HepG2 (cell line): Measurements from ENCODE around the gene DENND4B. TPM values are rescaled to one million over a fixed set of nuclear protein-coding genes. Genes with fewer than 3 reads are reported as not detected.

Experiments used
- ATF1 ChIP-seq: IDR thresholded peaks from 2 replicates; pipeline ENCODE4 v1.6.1; 2016; ENCODE audit warnings: mild to moderate bottlenecking, control low read depth
- BORCS8-MEF2B ChIP-seq: sonication (generic); formaldehyde crosslinking; IDR thresholded peaks from 2 replicates; pipeline ENCODE4 v1.8.0; 2022; ENCODE audit warnings: mild to moderate bottlenecking, missing genetic modification reagents
- CCDC6 ChIP-seq: sonication (generic); formaldehyde crosslinking; IDR thresholded peaks from 2 replicates; pipeline ENCODE4 v1.8.1; 2022; ENCODE audit warnings: mild to moderate bottlenecking, missing genetic modification reagents, moderate library complexity
- DBP ChIP-seq: sonication (generic); formaldehyde crosslinking; IDR thresholded peaks from 2 replicates; pipeline ENCODE4 v1.4.0; 2020; ENCODE audit warnings: missing genetic modification reagents; ENCODE audit errors: not compliant biosample characterization
- ESRRA ChIP-seq: sonication (generic); formaldehyde crosslinking; IDR thresholded peaks from 2 replicates; pipeline ENCODE4 v1.5.1; 2020; ENCODE audit warnings: mild to moderate bottlenecking, low read depth, missing genetic modification reagents
- HHEX ChIP-seq: IDR thresholded peaks from 2 replicates; pipeline ENCODE4 v1.6.1; 2016; ENCODE audit warnings: control low read depth
- HOMEZ ChIP-seq: IDR thresholded peaks from 2 replicates; pipeline ENCODE4 v1.6.1; 2016; ENCODE audit warnings: low read depth
- ISL2 ChIP-seq: sonication (generic); formaldehyde crosslinking; IDR thresholded peaks from 2 replicates; pipeline ENCODE4 v1.5.0; 2020; ENCODE audit warnings: missing genetic modification reagents
- KDM6A ChIP-seq: IDR thresholded peaks from 2 replicates; pipeline ENCODE4 v1.6.1; 2016; ENCODE audit warnings: low read depth
- MBD4 ChIP-seq: IDR thresholded peaks from 2 replicates; pipeline ENCODE4 v1.6.1; 2012; ENCODE audit warnings: low read length, inconsistent platforms, borderline replicate concordance
- PHB2 ChIP-seq: fragments of 450-650 bp; IDR thresholded peaks from 2 replicates; pipeline ENCODE4 v1.6.1; 2018; ENCODE audit not compliant: partially characterized antibody
- POLR2AphosphoS2 ChIP-seq: IDR thresholded peaks from 2 replicates; pipeline ENCODE4 v1.6.1; 2011; ENCODE audit warnings: low read depth, low read length, improper control_type of control experiment
- RNF2 ChIP-seq: fragments of 450-650 bp; conservative IDR thresholded peaks from 2 replicates; pipeline ENCODE4 v1.6.1; 2016; ENCODE audit warnings: low read depth
- SP4 ChIP-seq: sonication (generic); formaldehyde crosslinking; IDR thresholded peaks from 2 replicates; pipeline ENCODE4 v1.8.1; 2023; ENCODE audit warnings: mild to moderate bottlenecking, missing genetic modification reagents
- STAT5B ChIP-seq: sonication (generic); formaldehyde crosslinking; IDR thresholded peaks from 2 replicates; pipeline ENCODE4 v1.4.0; 2020; ENCODE audit warnings: missing genetic modification reagents
- TBP ChIP-seq: sonication (generic); formaldehyde crosslinking; IDR thresholded peaks from 2 replicates; pipeline ENCODE4 v1.5.0; 2020; ENCODE audit warnings: missing genetic modification reagents
- TMF1 ChIP-seq: sonication (generic); formaldehyde crosslinking; IDR thresholded peaks from 2 replicates; pipeline ENCODE4 v1.8.1; 2022; ENCODE audit warnings: low read depth, missing genetic modification reagents
- TP53 ChIP-seq: sonication (generic); formaldehyde crosslinking; conservative IDR thresholded peaks from 2 replicates; pipeline ENCODE4 v1.4.0; 2020; ENCODE audit warnings: missing genetic modification reagents
- ZBTB7B ChIP-seq: sonication (generic); formaldehyde crosslinking; IDR thresholded peaks from 2 replicates; pipeline ENCODE4 v1.4.0; 2020; ENCODE audit warnings: missing genetic modification reagents
- ZNF256 ChIP-seq: sonication (generic); formaldehyde crosslinking; conservative IDR thresholded peaks from 2 replicates; pipeline ENCODE4 v1.4.0; 2020; ENCODE audit warnings: missing genetic modification reagents
- ZNF383 ChIP-seq: sonication (generic); formaldehyde crosslinking; IDR thresholded peaks from 2 replicates; pipeline ENCODE4 v1.4.0; 2020; ENCODE audit warnings: missing genetic modification reagents, mild to moderate bottlenecking, borderline replicate concordance
- ZNF792 ChIP-seq: IDR thresholded peaks from 2 replicates; pipeline ENCODE4 v1.6.1; 2016
- polyA plus RNA-seq, 8 experiments: library from polyadenylated mRNA; depleted of rRNA in 3 of 8; stranded (reverse) in 7 of 8; unstranded in 1 of 8; fragments of >200 nt; fragmentation: Illumina TruSeq in 4 of 8; extraction: Trizol in 4 of 8; gene quantifications; 2 replicates each; pipeline versions ENCODE4 v1.2.1 to v1.2.3, GENCODE V29; 2011 to 2016; ENCODE audit warnings: low read depth in 4 of 8, missing spikeins in 1 of 8, mixed read lengths in 1 of 8; ENCODE audit not compliant: insufficient read depth in 1 of 8
- total RNA-seq, 5 experiments: library from RNA; depleted of rRNA; stranded (reverse); fragments of >200 nt; fragmentation: Illumina TruSeq; extraction: Trizol; gene quantifications; 2 replicates each; pipeline ENCODE4 v1.2.3, GENCODE V29; 2016; ENCODE audit warnings: low read depth in 1 of 5
- TF ChIP-seq, protein P1 (sequence below): sonication (generic); formaldehyde crosslinking; IDR thresholded peaks from 2 replicates; pipeline ENCODE4 v1.4.0; 2020; ENCODE audit warnings: missing genetic modification reagents, borderline replicate concordance
- TF ChIP-seq, protein P2 (sequence below): sonication (generic); formaldehyde crosslinking; IDR thresholded peaks from 2 replicates; pipeline ENCODE4 v1.4.0; 2020; ENCODE audit warnings: mild to moderate bottlenecking, missing genetic modification reagents
- TF ChIP-seq, protein P3 (sequence below): sonication (generic); formaldehyde crosslinking; IDR thresholded peaks from 2 replicates; pipeline ENCODE4 v1.8.0; 2022; ENCODE audit warnings: mild to moderate bottlenecking, missing genetic modification reagents, moderate library complexity

DENND4B gene
- total and polyA plus RNA-seq, 2 of the 13 experiments (the other 11 are each of a cell fraction or from before 2014, with no cell fraction given) = 15.1 to 20.3 TPM

- TF ChIP-seq, protein P1, sequence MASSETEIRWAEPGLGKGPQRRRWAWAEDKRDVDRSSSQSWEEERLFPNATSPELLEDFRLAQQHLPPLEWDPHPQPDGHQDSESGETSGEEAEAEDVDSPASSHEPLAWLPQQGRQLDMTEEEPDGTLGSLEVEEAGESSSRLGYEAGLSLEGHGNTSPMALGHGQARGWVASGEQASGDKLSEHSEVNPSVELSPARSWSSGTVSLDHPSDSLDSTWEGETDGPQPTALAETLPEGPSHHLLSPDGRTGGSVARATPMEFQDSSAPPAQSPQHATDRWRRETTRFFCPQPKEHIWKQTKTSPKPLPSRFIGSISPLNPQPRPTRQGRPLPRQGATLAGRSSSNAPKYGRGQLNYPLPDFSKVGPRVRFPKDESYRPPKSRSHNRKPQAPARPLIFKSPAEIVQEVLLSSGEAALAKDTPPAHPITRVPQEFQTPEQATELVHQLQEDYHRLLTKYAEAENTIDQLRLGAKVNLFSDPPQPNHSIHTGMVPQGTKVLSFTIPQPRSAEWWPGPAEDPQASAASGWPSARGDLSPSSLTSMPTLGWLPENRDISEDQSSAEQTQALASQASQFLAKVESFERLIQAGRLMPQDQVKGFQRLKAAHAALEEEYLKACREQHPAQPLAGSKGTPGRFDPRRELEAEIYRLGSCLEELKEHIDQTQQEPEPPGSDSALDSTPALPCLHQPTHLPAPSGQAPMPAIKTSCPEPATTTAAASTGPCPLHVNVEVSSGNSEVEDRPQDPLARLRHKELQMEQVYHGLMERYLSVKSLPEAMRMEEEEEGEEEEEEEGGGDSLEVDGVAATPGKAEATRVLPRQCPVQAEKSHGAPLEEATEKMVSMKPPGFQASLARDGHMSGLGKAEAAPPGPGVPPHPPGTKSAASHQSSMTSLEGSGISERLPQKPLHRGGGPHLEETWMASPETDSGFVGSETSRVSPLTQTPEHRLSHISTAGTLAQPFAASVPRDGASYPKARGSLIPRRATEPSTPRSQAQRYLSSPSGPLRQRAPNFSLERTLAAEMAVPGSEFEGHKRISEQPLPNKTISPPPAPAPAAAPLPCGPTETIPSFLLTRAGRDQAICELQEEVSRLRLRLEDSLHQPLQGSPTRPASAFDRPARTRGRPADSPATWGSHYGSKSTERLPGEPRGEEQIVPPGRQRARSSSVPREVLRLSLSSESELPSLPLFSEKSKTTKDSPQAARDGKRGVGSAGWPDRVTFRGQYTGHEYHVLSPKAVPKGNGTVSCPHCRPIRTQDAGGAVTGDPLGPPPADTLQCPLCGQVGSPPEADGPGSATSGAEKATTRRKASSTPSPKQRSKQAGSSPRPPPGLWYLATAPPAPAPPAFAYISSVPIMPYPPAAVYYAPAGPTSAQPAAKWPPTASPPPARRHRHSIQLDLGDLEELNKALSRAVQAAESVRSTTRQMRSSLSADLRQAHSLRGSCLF = no peak
- TF ChIP-seq MBD4 (no peak), ZNF383 (CRISPR knock-in tag) (no peak), DBP (CRISPR knock-in tag) (no peak), ATF1 (no peak), ESRRA (peak; percentile 76), STAT5B (CRISPR knock-in tag) (no peak), CCDC6 (CRISPR knock-in tag) (no peak), TMF1 (CRISPR knock-in tag) (no peak), ISL2 (CRISPR knock-in tag) (peak; percentile 66; the same call in 1 of the 2 replicates), BORCS8-MEF2B (CRISPR knock-in tag) (peak; percentile 41; the same call in 1 of the 2 replicates), HHEX (CRISPR knock-in tag) (no peak), ZNF256 (CRISPR knock-in tag) (no peak), RNF2 (no peak), HOMEZ (CRISPR knock-in tag) (no peak), ZBTB7B (CRISPR knock-in tag) (peak; percentile 62; the same call in 1 of the 2 replicates), TP53 (CRISPR knock-in tag) (no peak), KDM6A (CRISPR knock-in tag) (no peak), PHB2 (no peak), TBP (CRISPR knock-in tag) (no peak), ZNF792 (no peak), SP4 (CRISPR knock-in tag) (no peak), POLR2AphosphoS2 (no peak)
- TF ChIP-seq, protein P2, sequence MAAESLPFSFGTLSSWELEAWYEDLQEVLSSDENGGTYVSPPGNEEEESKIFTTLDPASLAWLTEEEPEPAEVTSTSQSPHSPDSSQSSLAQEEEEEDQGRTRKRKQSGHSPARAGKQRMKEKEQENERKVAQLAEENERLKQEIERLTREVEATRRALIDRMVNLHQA (CRISPR knock-in tag) = no peak
- TF ChIP-seq, protein P3, sequence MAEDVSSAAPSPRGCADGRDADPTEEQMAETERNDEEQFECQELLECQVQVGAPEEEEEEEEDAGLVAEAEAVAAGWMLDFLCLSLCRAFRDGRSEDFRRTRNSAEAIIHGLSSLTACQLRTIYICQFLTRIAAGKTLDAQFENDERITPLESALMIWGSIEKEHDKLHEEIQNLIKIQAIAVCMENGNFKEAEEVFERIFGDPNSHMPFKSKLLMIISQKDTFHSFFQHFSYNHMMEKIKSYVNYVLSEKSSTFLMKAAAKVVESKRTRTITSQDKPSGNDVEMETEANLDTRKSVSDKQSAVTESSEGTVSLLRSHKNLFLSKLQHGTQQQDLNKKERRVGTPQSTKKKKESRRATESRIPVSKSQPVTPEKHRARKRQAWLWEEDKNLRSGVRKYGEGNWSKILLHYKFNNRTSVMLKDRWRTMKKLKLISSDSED = no peak
These were observed at the start of gene DENND4B (continued) for GRCh38 chr1:153946622-153947241.
